ENCODE results near the gene MED15. TPM values are rescaled to one million over a fixed set of nuclear protein-coding genes. Genes with fewer than 3 reads are reported as not detected.

MED15 gene
- total and polyA plus RNA-seq, 2 of the 4 experiments (the other 2 are of a cell fraction) = 19.0 to 68.8 TPM

- Histone ChIP-seq H3K9me3 (ENCODE audit: control insufficient read depth, insufficient read depth, low read length) (no peaks in the 10 kb centered on the region), H3K36me3 (ENCODE audit: control insufficient read depth, insufficient read depth, low read length) (no peaks in the 10 kb centered on the region), H3K56ac (ENCODE audit: extremely low read depth, insufficient read depth, low read length) (no peak overlapping the region), H4K5ac (ENCODE audit: low read depth, low read length) (no peak overlapping the region), H3K4ac (ENCODE audit: low read depth, low read length) (no peak overlapping the region), H2AK5ac (ENCODE audit: low read depth, low read length) (no peak overlapping the region), H4K91ac (ENCODE audit: insufficient read depth, low read depth, low read length) (no peak overlapping the region), H3K9ac (ENCODE audit: low read depth, low read length) (no peak overlapping the region), H3K4me1 (ENCODE audit: control insufficient read depth, insufficient read depth, low read length) (no peaks in the 10 kb centered on the region), H3K4me2 (ENCODE audit: low read depth, low read length) (no peak overlapping the region), H3K9me1 (ENCODE audit: insufficient read depth, low read length) (no peaks in the 10 kb centered on the region), H2AFZ (replicated peaks; ENCODE audit: low read length, poor library complexity) (no peak overlapping the region), H2BK15ac (ENCODE audit: low read depth, low read length) (no peak overlapping the region), H2AK9ac (replicated peaks; ENCODE audit: low read depth, low read length, poor library complexity) (no peak overlapping the region), H3K14ac (replicated peaks; ENCODE audit: low read depth, low read length) (no peak overlapping the region), H4K8ac (ENCODE audit: low read depth in 2 of 2, low read length in 2 of 2) (no peak overlapping the region), H3K23ac (ENCODE audit: low read depth, low read length) (no peak overlapping the region), H3K27me3 (ENCODE audit: control insufficient read depth, insufficient read depth, low read length) (peaks cover 36% of the 10 kb centered on the region), H2BK20ac (ENCODE audit: low read depth, low read length) (no peak overlapping the region), H3K4me3 (ENCODE audit: insufficient read depth, low read depth, low read length) (no peak overlapping the region), H3K79me1 (ENCODE audit: low read depth in 1 of 2, low read length in 2 of 2) (no peaks in the 10 kb centered on the region), H4K20me1 (ENCODE audit: insufficient read depth, low read length) (no peaks in the 10 kb centered on the region), H2BK5ac (ENCODE audit: low read depth, low read length, poor library complexity, severe bottlenecking) (no peak overlapping the region), H2BK120ac (ENCODE audit: low read depth, low read length) (no peak overlapping the region), H3K18ac (ENCODE audit: low read depth, low read length) (no peak overlapping the region), H3K27ac (ENCODE audit: insufficient read depth, low read length) (no peak overlapping the region)
- TF ChIP-seq MXI1 (IDR thresholded peaks at IDR 0.05; ENCODE audit: borderline replicate concordance, low read depth, low read length) = no peak
- no peak for TF ChIP-seq MAFK (IDR thresholded peaks at IDR 0.05; ENCODE audit: low read depth, low read length)
- no peak for TF ChIP-seq SMC3 (IDR thresholded peaks at IDR 0.05; ENCODE audit: low read depth, low read length)
- no peak for TF ChIP-seq FOS (IDR thresholded peaks at IDR 0.05; ENCODE audit: low read depth, low read length)
- TF ChIP-seq POLR2A (IDR thresholded peaks at IDR 0.05; ENCODE audit: low read depth, low read length) = no peak
- TF ChIP-seq RAD21 (IDR thresholded peaks at IDR 0.05; ENCODE audit: low read length) = no peak
- TF ChIP-seq RCOR1 (IDR thresholded peaks at IDR 0.05; ENCODE audit: insufficient replicate concordance, low read length) = no peak
- TF ChIP-seq NFE2L2 (IDR thresholded peaks at IDR 0.05; ENCODE audit: low read depth, low read length) = no peak
- TF ChIP-seq RFX5 (IDR thresholded peaks at IDR 0.05; ENCODE audit: low read depth, low read length) = no peak
- no peak for TF ChIP-seq CEBPB (IDR thresholded peaks at IDR 0.05; ENCODE audit: low read depth, low read length)
- no peak for TF ChIP-seq USF2 (IDR thresholded peaks at IDR 0.05; ENCODE audit: low read depth, low read length)
- no peak for TF ChIP-seq CHD1 (IDR thresholded peaks at IDR 0.05; ENCODE audit: low read depth, low read length)
- no peak for TF ChIP-seq MAZ (IDR thresholded peaks at IDR 0.05; ENCODE audit: borderline replicate concordance, low read depth, low read length)
- TF ChIP-seq, protein P1, sequence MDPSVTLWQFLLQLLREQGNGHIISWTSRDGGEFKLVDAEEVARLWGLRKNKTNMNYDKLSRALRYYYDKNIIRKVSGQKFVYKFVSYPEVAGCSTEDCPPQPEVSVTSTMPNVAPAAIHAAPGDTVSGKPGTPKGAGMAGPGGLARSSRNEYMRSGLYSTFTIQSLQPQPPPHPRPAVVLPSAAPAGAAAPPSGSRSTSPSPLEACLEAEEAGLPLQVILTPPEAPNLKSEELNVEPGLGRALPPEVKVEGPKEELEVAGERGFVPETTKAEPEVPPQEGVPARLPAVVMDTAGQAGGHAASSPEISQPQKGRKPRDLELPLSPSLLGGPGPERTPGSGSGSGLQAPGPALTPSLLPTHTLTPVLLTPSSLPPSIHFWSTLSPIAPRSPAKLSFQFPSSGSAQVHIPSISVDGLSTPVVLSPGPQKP (IDR thresholded peaks at IDR 0.05; ENCODE audit: borderline replicate concordance, low read depth, low read length) = no peak
- no peak for TF ChIP-seq CTCF (conservative IDR thresholded peaks at IDR 0.05; ENCODE audit: low read depth, low read length)
- TF ChIP-seq BHLHE40 (IDR thresholded peaks at IDR 0.05; ENCODE audit: low read depth, low read length) = no peak
- ChIA-PET POLR2A (ENCODE audit: unreplicated experiment) (no interaction called here), CTCF (no interaction called here)
- in situ Hi-C loops (cut with MboI; ENCODE audit: low sequenced_read_pairs) = no loop called here
- intact Hi-C loops (cut with micrococcal nuclease) = no loop called here
- dilution Hi-C loops (cut with HindIII; ENCODE audit: low sequenced_read_pairs, unreplicated experiment) = no loop called here
- BruUV-seq (replicated peaks) = no TSS peak
- WGBS, 2 experiments (ENCODE audit: extremely low coverage in 2 of 2, insufficient read length in 1 of 2) = no CpG with 5 or more reads among the region's 1 CpG
- ATAC-seq (ENCODE audit: low read depth) (no peak), DNase-seq (no peak)
These were observed 113.8 kb downstream of the MED15 start for GRCh38 chr22:20621162-20621561.

Data from IMR-90 (cell line).